G401.6 (cell line): ENCODE data around the gene TRMT2A.
"Not testable (repeated sequence)": the region's sequence is repeated elsewhere in the genome, so short reads cannot be mapped to it uniquely, and the experiment has no call there.

Experiments
- FAIRE-seq: peaks from 2 replicates; lab custom pipeline; 2012; peaks lifted over from hg19 to GRCh38; lab: Jason Lieb, UNC

The TRMT2A gene

DNA sequence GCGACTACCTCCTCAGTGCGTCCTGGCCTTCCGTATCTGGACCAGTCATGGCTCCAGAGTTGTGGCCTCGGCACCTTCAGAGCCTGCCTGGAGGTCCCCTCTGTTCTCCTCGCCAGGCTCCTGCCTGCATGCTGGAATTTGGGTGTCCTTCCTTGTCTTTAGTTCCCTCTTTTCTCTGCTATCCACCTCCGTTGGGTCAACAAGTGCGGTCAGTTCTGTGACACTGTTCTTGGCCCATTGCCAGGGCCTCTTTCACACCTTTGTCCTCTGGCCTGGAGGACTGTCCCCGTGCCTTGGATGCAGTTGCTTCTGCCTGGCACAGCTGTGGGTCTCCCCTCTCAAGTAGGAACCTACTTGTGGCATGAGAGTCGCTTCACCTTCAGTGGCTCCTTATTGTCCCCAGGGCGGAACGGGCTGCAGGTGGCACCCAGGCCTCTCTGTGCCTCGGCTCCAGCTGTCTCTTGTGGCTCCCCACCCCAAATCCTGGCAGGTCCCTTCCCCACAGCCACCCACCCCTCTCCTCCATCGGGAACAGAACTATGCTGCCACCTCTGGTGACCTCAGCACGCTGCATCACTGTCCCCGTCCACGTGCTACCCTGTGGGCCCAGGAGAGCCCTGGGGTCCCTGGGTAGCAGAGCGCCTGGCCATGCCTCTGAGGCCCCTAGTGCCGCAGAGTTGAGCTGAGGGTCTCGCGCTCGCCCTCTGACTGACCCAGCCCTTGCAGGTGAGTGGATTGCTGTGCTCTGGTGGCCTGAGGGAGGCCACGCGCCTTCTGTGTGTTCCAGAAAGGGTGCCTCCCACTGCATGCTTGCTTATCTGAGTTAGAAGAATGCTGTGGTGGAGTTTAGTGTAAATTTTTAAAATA lies 32.2 kb downstream of the TRMT2A start:
- no peak for FAIRE-seq

DNA sequence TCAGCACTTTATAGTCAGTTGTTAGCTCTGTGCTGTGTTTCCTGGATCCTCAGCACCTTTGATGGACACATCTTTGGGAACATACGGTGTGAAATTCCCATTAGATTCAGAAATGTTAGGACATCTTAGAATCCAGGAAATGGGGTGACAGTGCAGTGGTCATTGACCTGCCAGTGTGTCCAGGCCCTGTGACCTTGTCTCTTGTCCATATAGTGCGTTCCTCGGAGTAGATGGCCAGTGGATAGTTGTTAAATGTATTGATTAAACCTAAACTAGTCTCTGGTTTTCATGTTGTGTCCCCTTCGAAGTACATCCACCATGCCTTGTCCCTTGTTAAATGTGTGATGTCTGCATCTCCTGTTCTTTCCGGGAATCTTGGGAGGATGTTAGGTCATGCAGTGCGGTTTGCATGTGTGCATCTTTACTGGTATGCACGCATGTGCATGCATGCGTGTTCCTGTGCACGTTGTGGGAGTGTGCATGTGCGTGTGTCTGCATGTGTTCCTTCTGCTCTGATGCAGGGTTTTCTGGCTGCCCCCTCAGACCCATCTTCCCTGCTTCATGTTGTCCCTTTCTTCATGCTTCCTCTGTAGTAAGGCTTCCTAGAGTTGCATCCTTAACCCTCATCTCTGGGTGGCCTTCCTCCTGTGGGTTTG lies 33.0 kb downstream of the TRMT2A start:
- no peak for FAIRE-seq

DNA sequence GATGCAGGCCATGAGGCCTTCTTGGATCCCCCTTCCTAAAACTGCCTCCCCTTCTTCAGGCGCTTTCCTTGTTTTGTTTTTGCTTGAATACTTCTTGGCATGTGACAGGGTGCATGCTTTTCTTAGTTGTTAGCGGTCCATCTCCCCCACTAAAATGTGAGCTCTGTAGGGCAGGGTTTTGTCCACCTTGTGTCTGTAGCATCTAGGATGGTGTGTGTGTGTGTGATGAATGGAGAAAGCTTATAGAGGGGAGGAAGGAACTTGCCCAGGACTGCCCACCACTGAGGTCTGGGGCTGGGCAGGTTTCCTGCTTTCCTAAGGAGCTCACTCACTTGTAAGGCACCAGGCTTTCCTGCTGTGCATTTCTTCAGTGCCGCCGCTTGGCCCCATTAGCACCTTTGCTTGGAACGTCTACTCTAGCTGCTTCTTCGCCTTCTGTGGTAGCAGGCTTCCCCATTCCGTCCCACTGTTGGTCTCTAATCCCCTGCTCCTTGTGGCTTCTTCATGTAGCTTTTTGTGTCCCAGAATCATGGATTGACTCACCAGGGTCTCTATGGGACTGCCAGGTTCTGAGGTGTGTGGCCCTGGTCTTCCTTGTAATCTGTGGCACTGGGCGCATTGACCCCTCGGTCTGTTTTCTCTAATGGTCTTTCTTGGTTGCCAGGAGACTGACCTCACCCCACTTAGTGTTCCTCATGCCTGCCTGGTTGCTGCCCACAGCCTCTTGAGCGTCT lies 33.7 kb downstream of the TRMT2A start:
- FAIRE-seq: no peak

DNA sequence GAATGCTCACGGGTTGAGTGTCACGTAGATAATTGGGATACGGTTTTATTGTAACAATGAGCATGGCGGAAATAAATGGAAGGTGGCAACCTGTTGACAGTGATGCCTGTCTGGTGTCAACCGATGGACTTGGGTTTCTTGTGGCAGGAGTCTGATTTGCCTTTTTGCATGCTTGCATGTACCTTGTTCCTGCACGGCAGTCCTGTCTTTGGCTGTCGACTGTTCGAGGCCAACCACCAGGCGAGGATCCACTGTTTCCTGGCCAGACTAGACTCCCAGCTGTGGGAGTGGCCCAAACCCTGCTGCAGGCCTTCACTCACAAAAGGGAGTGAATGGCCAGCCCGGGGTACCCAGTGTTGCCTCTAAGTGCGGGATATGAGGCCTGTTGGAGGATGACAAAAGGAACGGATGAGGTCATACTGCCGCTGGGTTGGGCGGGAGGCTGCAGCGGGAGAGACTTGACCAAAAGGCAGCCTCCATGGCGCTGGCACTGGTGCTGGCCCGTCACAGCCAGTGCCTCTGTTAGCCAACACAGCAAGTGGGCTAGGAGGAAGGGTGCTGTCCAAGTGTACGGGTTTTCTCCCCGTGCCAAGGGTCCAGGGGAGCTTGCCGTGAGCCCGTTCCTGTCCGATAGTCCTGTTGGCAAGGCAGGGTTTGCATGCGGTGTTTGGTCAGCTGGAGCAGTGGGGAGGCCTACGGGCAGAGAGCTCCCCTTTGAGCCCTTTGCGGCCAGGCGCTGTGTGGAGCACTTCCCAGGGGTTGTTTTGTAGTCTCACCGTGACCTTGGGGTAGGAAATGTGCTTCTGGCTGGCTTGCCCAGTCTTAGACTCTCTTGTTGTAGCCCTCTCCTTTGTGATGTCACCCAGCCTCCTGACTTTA lies 36.0 kb downstream of the TRMT2A start:
- no peak for FAIRE-seq

DNA sequence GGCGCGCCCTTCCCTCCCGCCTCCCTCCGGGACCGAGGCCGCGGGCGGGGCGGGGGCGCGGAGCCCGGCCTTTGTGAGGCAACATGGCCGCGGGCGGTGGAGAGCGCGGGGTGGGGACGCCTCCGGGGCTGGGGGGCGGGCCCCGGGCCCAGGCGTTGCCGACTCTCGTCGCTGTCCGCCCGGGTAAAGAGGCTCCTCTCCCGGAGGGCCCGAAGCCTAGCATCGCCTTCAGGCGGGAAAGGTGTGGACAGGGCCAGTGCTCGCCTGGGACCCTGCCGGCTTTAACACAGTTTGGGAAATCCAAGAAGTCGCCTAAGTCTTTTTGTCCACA lies 36.6 kb downstream of the TRMT2A start:
- FAIRE-seq: no peak

DNA sequence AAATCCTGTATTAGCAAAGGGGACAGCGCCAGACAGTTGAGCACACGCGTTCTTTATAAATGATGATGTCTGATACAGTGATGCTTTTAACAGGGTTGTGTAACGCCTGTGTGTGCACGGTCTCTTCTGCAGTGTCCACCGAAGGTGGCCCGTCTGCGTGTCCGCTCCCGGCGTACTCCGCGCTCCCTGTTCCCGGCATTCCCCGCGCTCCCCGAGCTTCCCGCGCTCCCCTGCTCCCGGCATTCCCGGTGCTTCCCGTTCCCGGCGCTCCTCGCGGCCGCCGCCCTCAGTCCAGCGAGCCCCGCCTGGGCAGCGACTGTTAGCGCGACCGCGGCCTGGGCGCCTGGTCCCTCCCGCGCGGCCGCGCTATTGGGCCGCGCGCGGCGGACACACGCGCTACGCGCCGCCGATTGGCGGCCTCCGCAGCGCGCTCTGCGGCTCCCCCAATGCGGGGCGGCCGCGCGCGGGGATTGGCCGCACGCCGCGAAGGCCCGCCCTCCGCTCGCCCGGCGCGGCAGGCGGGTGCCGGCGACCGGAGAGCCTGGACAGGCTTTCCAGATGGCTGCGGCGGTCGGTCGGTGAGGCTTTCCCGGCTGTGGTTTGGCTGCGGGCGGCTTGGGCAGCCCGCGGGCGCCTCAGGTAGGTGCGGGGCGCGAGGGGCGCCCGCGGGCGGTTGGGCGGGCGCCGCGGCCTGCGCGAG lies 37.1 kb downstream of the TRMT2A start, which contains the start of gene DGCR8:
Gene DGCR8, plus strand, starts transcription at position 497 of the 700 bp plus-strand sequence. CDS start 5,723 bp downstream, outside the sequence.
- no peak for FAIRE-seq

DNA sequence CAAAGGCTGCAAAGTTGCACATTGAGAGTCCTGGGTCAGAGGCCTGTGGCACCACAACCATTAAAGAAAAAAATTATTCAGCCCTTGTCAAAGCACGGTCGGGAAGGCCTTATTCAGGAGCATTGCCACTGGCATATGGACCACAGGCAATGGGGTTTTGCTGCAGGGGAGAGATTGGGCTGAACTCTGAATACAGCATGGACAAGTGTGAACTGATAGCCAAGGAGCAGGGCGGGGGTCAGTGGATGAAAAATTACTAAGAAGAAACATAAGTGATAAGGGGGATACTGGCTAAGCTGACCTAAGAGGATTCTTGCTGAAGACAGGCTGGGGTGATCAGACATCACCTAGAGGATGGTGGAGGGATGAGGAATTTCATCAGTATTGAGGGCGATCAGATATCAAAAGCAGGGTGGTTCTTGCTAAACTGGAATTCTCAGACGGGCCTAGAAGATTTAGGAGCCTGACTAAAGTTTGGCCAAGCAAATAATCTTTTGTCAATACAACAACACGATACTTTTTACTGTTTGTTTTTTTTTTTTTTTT lies 40.3 kb downstream of the TRMT2A start:
- no peak for FAIRE-seq

DNA sequence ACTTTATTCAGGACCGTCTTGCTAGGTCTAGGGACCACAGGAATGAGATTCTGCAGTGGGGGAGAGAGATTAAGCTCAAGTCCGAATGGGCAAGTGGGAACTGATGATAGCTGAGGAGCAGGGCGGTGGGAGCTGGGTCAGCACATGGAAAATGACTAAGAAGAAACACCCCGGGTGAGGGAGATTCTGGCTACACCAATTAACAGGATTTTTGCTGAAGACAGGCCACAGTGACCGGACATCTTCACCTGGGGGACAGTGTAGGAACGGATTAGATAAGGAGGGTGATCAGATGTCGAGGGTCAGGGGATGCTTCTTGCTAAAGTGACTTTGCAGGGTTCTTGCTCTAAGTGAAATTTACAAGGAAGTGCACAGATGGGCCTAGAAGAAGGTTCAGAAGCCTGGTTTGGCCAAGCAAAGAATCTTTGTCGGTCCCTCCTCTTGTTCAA lies 45.5 kb downstream of the TRMT2A start:
- no peak for FAIRE-seq

DNA sequence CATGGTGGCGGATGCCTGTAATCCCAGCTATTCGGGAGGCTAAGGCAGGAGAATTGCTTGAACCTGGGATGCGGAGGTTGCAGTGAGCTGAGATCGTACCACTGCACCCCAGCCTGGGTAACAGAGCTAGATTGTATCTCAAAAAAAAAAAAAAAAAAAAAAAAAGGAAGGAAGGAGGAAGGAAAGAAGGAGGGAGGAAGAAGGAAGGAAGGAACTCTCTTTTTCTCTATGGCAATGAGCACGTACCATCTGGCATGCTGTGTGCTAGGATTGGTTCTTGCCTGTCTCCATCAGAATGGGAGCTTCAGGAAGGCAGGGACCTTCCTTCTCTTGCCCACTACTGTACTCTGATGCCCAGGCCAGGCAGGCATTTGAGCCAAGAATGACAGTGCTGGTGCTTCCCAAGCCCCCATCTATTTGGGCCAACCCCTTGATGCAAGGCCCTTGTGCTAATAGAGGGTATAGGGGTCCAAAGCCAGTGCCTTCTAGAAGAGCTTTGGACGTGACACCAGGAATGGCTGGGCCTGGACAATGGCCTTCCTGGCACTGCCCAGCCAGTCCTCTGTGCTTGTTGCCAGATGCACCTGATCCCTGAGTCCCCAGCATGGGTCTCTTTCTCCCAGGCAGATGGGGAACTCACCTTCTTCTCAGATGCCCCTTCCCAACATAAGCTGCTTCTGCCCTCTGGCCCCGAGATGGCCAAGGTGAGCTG lies 47.5 kb downstream of the TRMT2A start:
- no peak for FAIRE-seq

DNA sequence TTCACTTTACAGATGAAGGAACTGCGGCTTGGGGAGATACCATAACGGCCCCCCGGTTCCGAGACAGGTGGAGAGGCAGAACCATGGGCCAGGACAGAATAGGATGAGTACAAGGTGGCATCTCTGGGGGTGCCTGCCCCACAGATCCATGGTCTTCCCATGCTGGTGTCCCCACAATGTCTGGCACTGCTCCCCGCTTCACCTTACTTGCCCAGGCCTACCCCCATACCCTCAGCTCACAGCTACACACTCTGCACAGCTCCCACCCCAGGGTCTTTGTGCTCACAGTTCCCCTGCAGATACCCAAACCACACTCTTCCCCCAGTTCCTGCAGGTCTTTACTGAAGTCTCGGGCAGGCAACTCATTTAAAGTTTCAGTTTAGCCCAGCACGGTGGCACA lies 48.4 kb downstream of the TRMT2A start:
- no peak for FAIRE-seq

DNA sequence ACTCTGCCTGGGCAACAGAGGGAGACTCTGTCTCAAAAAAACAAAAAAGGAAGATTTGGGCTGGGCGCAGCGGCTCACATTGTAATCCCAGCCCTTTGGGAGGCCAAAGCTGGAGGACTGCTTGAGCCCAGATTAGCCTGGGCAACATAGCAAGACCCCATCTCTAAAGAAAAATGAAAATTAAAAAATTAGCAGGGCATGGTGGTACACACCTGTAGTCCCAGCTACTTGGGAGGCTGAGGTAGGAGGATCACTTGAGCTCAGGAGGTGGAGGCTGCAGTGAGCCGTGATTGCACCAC lies 49.7 kb downstream of the TRMT2A start:
- not testable (repeated sequence) for FAIRE-seq

DNA sequence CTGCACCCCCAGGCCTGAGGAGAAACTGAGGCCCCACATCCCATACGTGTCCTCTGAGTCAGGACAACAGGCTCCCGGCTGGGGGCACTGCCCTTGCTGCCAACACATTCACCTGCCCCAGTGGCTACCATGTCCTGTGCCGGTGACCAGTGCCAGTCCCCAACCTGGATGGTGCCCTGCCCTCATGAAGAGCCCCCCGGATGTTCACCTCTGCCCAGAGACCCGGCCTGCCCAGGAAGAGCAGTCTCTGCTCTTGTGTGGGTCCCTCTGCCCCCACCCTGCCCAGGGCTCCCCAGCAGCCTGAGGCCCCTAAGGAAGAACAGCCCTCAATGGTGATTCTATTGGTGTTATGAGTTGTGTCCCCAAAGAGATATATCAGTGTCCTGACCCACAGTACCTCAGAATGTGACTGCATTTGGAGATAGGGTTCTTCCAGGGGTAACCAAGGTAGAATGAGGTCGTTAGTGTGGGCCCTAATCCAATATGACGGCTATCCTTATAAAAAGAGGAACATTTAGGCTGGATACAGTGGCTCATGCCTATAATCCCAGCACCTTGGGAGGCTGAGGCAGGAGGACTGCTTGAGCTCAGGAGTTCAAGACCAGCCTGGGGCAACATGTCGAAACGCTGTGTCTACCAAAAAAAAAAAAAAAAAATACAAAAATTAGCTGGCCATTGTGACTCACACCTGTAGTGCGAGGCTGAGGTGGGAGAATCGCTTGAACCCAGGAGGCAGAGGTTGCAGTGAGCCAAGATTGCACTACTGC lies 50.2 kb downstream of the TRMT2A start:
- FAIRE-seq: no peak

DNA sequence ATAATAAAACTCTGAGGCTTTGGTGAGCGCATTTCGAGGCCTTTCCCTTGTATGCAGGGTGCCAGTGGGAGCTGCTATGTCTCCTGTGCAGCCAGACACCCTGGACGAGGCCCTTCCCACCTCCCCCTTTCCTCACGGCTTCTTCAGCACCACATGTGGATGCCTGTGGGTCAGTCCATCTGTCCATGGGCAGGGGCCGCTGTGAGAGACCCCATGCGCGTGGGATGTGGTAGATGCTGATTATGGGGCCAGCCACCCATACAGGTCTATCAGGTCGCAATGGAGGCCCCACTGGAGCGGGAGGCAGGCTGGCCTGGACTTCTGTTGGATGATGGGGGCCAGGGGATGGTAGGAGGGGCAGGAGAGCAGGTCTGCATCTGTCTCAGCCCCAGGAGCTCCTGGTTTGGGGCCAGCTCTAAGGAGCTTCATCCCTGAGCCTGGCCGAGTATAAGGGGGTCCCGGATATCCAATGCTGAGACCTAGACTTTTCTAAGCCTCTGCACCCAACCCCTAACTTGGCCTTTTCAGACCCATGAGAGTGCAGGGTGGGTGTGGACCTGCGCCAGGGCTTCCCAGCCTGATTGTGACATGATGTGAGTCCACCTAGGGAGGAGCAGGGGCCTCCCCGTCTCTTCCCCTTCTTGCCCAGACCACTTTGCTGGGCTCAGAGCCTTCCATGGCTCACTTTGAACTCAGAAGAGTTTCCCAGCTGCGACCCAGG lies 51.0 kb downstream of the TRMT2A start:
- FAIRE-seq: no peak

DNA sequence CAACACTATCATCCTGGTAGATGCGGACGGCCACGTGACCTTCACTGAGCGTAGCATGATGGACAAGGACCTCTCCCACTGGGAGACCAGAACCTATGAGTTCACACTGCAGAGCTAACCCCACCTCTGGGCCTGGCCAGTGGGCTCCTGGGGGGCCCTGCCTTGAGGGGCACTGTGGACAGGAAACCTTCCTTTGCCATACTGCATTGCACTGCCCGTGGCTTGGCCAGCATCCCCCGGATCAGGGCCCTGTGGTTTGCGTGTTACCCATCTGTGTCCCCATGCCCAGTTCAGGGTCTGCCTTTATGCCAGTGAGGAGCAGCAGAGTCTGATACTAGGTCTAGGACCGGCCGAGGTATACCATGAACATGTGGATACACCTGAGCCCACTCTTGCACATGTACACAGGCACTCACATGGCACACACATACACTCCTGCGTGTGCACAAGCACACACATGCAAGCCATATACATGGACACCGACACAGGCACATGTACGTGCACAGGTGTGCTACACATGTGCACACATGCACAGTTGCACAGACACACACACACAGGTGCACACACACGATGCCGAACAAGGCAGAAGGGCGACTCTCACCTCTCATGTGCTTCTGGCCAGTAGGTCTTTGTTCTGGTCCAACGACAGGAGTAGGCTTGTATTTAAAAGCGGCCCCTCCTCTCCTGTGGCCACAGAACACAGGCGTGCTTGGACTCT lies 52.3 kb downstream of the TRMT2A start:
- FAIRE-seq: no peak

DNA sequence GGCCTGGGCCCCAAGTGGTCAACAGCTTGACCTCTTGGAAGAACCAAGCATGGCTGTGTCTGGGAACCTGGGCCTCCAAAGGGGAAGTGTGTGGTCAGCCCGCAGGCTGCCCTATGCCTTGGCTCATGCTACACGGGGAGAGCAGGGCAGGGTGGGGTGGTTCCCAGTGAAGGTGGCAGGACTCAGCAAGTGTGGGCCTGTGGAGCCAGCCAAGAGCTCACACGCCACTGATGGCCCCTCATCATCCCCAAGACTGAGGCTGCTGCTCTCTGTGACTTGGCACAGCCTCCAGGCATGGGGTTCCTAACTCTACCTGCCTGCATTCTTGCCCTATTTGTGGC lies 52.9 kb downstream of the TRMT2A start:
- no peak for FAIRE-seq

DNA sequence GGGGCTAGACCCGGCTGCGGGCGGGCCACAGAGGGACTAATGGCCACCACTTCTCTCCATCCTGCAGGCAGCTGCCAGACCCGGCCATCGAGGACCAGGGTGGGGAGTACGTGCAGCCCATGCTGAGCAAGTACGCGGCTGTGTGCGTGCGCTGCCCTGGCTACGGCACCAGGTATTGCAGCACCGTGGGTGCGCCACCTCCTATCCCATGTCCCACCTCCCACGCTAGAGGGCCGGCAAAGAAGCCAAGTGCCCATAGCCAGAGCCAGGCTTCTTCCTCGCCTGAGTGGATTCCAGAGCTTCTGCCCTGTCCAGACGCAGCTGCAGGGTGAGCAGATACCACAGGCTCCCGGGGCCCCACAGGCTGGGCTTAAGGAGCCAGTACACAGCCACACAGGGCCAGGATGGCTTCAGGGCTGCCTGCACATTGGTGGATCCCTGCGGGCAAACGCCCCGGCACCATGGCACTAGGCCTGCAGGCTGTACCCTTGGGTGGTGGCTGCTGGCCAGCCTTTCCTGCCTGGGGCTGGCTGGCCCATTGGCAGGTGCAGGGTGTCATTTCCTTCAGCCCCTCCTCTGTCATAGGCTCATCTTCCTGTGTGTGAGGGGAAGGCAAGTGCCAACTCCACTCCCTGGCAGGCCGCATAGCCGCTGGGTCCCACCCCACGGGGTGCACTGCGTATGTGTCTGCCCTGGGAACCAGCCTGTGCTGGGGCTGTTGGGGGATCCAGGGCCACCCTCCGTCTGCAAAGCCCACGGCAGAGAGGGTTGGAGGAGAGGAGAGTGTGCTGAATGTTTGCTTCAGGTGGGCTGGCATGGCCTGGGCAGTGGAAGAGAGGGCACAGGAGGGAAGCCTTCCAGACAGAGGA lies 53.5 kb downstream of the TRMT2A start:
- FAIRE-seq: no peak

DNA sequence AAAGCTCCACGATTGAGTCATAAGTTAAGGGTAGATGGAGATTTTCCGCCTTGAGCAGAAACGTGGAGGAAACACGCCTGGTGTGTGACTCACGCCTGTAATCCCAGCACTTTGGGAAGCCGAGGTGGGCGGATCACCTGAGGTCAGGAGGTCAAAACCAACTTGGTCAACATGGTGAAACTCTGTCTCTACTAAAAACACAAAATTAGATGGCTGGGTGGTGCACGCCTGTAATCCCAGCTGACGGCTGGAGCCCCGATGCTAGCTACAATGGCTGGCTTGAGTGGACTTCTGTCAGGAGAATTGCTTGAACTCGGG lies 54.3 kb downstream of the TRMT2A start:
- FAIRE-seq: no peak
